ENCODE measurements around the gene MYCBP2.
"Not testable (repeated sequence)": the region's sequence is repeated elsewhere in the genome, so short reads cannot be mapped to it uniquely, and the experiment has no call there.

MYCBP2 gene

GRCh38 chr13:77036279-77036678 is 290.6 kb downstream of the MYCBP2 start:
- DNase-seq (ENCODE audit: low spot score) (no peak), FAIRE-seq (no peak)

- DNase-seq (ENCODE audit: low spot score) (no peak), FAIRE-seq (no peak)
Measured at GRCh38 chr13:77034881-77035280, 292.0 kb downstream of the MYCBP2 start.

DNA sequence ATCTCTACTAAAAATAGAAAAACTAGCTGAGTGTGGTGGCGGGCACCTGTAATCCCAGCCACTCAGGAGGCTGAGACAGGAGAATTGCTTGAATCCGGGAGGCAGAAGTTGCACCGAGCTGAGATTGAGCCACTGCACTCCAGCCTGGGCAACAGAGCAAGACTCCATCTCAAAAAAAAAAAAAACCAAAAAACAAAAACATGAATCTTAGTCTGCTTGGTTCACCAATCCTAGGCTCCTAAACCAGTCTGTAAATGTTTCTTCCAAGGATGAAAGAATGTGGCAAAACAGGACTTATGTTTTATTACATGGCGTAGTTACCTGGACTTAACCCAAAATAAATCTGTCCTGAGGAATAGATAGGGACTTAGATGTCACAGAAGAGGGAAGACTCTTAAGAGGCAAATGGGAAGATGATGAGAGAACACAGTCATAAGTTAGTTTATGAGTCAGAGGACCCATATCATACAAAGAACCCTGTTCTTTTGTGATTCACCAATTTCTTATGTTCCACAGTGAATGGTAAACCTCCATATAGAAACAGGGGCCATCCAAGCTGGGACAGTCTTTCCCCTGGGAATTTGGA is 293.1 kb downstream of the MYCBP2 start:
- DNase-seq (ENCODE audit: low spot score) = no peak
- no peak for FAIRE-seq

DNA sequence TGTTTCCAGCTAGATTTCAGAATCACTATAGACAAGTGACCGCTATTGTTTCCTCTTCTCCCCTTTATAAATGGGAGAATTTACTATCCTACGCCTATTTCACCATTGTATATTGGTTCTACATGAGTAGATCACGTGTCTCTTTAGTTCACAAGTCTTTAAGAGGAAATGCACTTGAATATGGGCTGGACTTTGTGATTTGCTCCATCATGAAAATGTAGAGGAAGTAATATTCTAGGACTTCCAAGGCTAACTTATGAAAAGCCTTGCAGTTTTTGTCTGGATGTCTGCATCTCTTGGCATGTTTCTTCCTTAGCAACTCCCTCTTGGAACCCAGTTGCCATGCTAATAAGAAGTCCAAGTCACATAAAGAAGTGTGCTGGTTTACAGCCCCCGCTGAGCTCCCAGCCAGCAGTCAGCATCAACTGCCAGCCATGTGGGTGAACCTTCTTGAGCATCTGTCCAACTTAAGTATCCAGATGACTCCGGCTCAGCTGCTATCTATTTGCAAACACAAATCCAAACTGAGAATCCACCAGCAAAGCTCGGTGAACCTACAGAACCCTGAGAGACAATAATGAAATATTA is 295.1 kb downstream of the MYCBP2 start:
- FAIRE-seq (no peak), DNase-seq (ENCODE audit: low spot score) (no peak)

DNA sequence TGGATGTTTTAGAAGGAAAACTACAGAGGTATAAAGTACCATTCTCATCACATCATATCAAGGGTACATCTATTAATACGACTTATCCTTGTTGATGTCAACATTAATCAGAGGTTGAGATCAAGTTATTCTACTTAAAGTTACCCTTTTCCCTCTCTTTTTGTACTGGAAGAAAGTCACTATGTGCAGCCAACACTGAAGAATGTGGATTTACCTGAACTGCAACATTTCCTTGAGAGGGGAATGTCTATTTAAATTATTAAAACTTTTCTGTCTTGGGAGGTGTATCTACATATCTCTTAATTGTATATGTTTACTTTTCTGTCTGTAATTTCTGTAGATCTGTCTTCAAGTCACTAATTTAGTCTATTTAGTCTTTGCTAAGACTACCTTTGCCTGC is 297.5 kb downstream of the MYCBP2 start:
- FAIRE-seq = no peak
- no peak for DNase-seq (ENCODE audit: low spot score)

DNA sequence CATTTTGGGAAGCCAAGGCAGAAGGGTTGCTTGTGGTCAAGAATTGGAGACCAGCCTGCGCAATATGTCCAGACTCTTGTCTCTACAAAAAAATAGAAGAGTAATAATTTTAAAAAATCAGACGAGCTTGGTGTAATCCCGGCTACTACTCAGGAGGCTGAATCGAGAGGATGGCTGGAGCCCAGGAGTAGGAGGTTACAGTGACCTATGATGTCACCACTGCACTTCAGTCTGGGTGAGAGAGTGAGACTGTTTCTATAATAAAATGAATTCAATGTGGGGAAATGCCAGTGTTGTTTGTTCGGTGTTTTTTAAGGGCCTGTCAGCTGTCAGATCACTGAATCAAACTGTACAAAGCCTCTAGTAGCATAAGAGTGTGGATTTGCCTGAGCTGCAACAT is 298.7 kb downstream of the MYCBP2 start:
- FAIRE-seq (no peak), DNase-seq (ENCODE audit: low spot score) (no peak)

DNA sequence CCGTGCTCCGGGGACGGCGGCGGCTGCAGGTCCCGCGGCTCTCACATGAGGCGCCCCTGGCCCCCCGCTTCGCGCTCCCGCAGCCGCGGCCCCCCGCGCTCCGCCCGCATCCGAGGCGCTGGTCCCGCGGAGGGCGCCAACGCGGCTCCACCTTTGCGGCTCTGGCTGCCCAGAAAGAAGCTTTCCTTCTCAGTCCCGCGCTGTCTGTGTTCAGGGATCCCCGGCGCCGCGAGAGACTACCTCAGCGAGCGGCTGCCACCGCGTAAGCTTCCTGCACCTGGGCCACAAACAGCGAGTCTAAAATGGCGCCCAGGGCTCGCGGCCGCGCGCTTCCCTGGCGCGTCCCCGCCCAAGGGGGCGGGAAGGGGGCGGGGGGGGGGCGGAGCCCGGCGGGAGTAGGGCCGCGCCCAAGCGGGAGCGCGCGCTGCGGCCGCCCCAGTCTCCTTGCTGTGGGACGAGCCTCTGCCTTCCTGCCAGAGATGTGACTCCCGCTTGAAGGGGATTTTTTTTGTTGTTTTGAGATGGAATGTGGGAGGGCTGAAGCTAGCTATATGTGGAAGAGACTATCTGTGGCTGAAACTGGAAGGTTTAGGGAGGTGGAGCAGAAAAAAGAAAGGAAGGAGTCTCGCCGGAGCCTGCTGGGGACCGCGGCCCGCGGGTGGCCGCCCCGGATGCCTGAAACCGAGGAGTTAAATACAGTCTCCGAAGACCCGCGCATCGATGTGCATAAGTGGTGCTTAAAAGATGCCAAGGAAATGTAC is 299.9 kb downstream of the MYCBP2 start, which contains the start of gene FBXL3:
TSS of gene FBXL3 (minus strand) at position 299 of the 761 bp plus-strand sequence. CDS start 5,299 bp downstream, outside the sequence.
- peak; percentile 88 for DNase-seq (ENCODE audit: low spot score)
- FAIRE-seq = no peak

DNA sequence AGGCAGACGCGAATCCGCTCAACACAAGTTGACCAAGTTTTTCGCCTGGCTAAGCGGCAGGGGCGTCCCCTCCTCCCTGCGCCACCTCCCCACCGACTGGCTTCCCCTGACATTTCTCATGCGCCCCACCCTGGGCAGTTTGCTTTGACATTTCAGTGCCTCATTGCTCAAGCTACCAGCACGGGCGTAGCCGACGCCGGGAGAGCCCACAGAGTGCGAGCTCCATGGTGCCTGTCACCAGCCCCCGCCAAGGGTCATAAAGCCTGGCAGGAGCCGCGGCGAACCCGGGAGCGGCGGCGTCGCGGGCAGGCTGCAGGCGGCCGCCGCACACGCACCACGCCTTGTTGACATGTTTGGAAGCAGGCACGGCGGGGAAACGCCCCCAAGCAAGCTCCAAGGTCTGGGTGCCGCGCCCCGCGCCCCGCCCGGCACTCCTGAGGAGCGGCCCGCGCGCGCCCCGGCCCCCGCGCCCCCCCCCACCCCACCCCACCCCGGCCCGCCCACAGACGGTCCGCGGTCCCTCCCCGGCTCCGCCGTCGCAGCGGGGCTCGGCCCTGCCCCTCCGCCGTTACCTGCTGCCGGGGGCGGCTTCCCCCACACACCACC is 300.5 kb downstream of the MYCBP2 start:
- peak; percentile 68 for DNase-seq (ENCODE audit: low spot score)
- FAIRE-seq = no peak

GRCh38 chr13:77022341-77022740 is 304.6 kb downstream of the MYCBP2 start:
- FAIRE-seq = no peak
- DNase-seq (ENCODE audit: low spot score) = no peak

DNA sequence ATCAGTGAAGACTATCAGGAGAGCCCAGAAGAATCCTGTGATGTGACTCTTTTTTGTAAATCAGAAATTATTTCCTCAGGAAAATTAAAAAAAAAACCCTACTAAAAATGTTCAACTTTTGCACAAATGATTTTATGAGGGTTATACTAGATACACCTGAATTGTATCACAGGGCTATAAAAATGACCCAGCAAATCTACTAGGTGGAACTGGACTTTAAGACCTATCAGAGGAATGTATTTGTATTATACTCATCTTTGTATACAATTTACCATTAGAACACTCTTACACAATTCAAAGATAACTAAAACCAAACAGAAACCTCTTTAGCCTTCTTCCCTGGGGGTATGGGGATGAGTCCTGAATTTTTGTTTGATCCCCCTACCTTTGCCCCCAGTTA is 307.1 kb downstream of the MYCBP2 start:
- DNase-seq (ENCODE audit: low spot score) (no peak), FAIRE-seq (no peak)

- DNase-seq (ENCODE audit: low spot score) (no peak), FAIRE-seq (no peak)
Measured at GRCh38 chr13:77016888-77017623, 309.8 kb downstream of the MYCBP2 start.

- no peak for FAIRE-seq
- no peak for DNase-seq (ENCODE audit: low spot score)
Measured at GRCh38 chr13:77016251-77016812, 310.6 kb downstream of the MYCBP2 start.

- FAIRE-seq = no peak
- no peak for DNase-seq (ENCODE audit: low spot score)
Measured at GRCh38 chr13:77014906-77015685, 311.8 kb downstream of the MYCBP2 start.

GRCh38 chr13:77013853-77014542 is 312.9 kb downstream of the MYCBP2 start:
- no peak for FAIRE-seq

DNA sequence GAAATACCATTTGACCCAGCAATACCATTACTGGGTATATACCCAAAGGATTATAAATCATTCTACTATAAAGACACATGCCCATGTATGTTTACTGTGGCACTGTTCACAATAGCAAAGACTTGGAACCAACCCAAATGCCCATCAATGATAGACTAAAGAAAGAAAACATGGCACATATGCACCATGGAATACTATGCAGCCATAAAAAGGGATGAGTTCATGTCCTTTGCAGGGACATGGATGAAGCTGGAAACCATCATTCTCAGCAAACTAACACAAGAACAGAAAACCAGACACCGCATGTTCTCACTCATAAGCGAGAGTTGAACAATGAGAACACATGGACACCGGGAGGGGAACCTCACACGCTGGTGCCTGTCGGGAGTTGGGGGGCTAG is 317.2 kb downstream of the MYCBP2 start:
- DNase-seq (ENCODE audit: low spot score); FAIRE-seq: not testable (repeated sequence)

More at GRCh38 chr13:77013853-77014542, 312.9 kb downstream of the MYCBP2 start:
- no peak for DNase-seq (ENCODE audit: low spot score)

DNA sequence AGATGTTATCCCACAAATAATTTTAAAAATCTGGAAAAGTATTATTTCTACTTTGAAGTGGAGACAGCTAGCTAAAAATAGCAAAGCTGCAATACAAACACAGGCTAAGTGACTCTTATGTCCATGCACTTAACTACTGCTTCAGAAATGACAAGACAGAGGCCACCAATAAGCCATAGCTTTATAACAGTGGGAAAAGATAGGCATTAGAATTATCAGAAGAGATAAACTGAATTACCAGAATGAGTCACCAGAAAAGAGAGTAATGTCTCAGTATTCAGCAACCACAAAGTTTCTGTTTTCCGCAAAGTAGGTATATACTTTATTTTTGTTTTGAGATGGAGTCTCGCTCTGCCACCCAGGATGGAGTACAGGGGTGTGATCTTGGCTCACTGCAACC is 317.9 kb downstream of the MYCBP2 start:
- FAIRE-seq (no peak), DNase-seq (ENCODE audit: low spot score) (no peak)

DNA sequence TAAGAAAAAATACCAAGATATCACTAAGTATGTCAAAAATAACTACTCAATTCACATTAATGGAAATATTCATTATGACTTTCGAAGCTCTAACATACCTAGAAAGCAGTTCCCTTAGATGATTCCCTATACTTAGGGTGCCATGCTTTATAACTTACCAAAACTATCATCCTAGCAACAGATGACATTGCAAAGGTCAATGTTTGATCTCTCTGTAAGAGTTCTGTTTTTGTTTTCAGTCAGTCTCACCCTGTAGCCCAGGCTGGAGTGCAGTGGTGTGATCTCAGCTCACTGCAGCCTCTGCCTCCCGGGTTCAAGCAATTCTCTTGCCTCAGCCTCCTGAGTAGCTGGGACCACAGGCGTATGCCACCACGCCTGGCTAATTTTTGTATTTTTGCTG is 318.6 kb downstream of the MYCBP2 start:
- FAIRE-seq; DNase-seq (ENCODE audit: low spot score): not testable (repeated sequence)

GRCh38 chr13:77002590-77003190 is 324.2 kb downstream of the MYCBP2 start:
- FAIRE-seq (no peak), DNase-seq (ENCODE audit: low spot score) (peak; percentile 17)

DNA sequence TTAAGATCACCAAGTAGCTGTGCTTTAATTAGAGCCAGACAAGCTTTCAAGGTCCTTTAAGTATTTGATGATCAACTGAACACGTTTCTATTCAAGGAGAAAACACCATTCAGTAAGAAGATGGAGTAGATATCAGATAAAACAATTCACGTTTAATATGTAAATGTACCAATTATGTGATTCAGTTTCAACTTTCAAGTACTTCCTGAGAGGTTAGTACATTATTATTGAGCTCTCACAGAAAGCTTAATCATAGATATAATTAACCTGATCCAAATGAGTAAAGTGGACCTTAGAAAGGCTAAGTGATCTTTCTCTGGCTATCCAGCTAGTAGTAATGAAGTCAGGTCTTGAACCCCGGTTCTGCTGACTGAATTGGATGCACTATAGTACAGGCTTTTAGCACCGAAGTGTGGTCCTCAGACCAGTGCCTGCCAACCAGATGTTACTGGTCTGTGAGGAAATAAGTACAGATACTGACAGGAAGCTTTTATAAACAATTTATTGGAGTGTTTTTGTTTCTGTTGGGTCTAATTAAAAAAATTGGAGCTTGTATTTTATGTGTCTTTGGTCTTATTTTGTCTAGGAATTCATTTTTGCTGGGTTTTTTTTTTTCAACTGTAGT is 324.8 kb downstream of the MYCBP2 start:
- DNase-seq (ENCODE audit: low spot score) = no peak
- no peak for FAIRE-seq
